WTC11 (cell line): ENCODE results near the gene PHF5A. TPM values are rescaled to one million over a fixed set of nuclear protein-coding genes. Genes with fewer than 3 reads are reported as not detected.

Source experiments
- total RNA-seq: library from RNA; stranded (reverse); gene quantifications from 3 replicates; pipeline ENCODE4 v1.2.3, GENCODE V29; 2021

The PHF5A gene
- total RNA-seq, 1 experiment from 2014 or later = 93.1 TPM

Other genes with a start within 250 kb of the PHF5A start
- 1.2 to 1.7 TPM (median 1.5 TPM) in 3 replicates for gene CHADL, start 227.8 kb downstream of the PHF5A start, total RNA-seq
- gene RANGAP1, start 182.5 kb downstream of the PHF5A start, total RNA-seq = 144 to 160 TPM (median 151 TPM) in 3 replicates
- gene ZC3H7B, start 167.2 kb downstream of the PHF5A start, total RNA-seq = 61.6 to 64.7 TPM (median 64.7 TPM) in 3 replicates
- gene TEF, start 86.8 kb downstream of the PHF5A start, total RNA-seq = 9.8 to 12.0 TPM (median 10.2 TPM) in 3 replicates
- gene TOB2, start 21.9 kb downstream of the PHF5A start, total RNA-seq = 46.6 to 52.2 TPM (median 49.4 TPM) in 3 replicates
- 98.3 to 104 TPM (median 99.3 TPM) in 3 replicates for gene ACO2, start 425 bp upstream of the PHF5A start, total RNA-seq
- 28.8 to 30.8 TPM (median 29.8 TPM) in 3 replicates for gene POLR3H, start 75.8 kb upstream of the PHF5A start, total RNA-seq
- 1.1 to 1.9 TPM (median 1.7 TPM) in 3 replicates for gene CSDC2, start 92.3 kb upstream of the PHF5A start, total RNA-seq
- gene PMM1, start 121.1 kb upstream of the PHF5A start, total RNA-seq = 14.8 to 15.7 TPM (median 15.0 TPM) in 3 replicates
- 30.3 to 32.2 TPM (median 30.4 TPM) in 3 replicates for gene DESI1, start 152.4 kb upstream of the PHF5A start, total RNA-seq
- 410 to 474 TPM (median 420 TPM) in 3 replicates for gene XRCC6, start 152.6 kb upstream of the PHF5A start, total RNA-seq
- gene SNU13, start 220.2 kb upstream of the PHF5A start, total RNA-seq = 188 to 207 TPM (median 188 TPM) in 3 replicates
- gene MEI1, start 230.8 kb upstream of the PHF5A start, total RNA-seq = 0.16 to 1.1 TPM (median 0.35 TPM) in 3 replicates